Neuronal stem cell (in vitro differentiated cells): Measurements from ENCODE around the gene TLR7.

Source experiments
- DNase-seq: peaks from one replicate; pipeline ENCODE4 v3.0.0-alpha.2; 2013; ENCODE audit warnings: low spot score
- H2AFZ ChIP-seq: one replicate; pipeline ENCODE4 v1.6.1; 2013; ENCODE audit warnings: mild to moderate bottlenecking, low read length, inconsistent platforms
- H2AK5ac ChIP-seq: 2 replicates; pipeline ENCODE4 v1.6.1; 2013; ENCODE audit warnings: low read depth, mild to moderate bottlenecking, inconsistent platforms, low read length, moderate library complexity, mixed read lengths
- H2BK120ac ChIP-seq: 2 replicates; pipeline ENCODE4 v1.6.1; 2013; ENCODE audit warnings: low read depth, mild to moderate bottlenecking, inconsistent platforms, low read length, moderate library complexity, mixed read lengths
- H2BK12ac ChIP-seq: one replicate; pipeline ENCODE4 v1.6.1; 2013; ENCODE audit warnings: low read length, inconsistent platforms
- H2BK15ac ChIP-seq: 2 replicates; pipeline ENCODE4 v1.6.1; 2013; ENCODE audit warnings: mild to moderate bottlenecking, low read length, inconsistent platforms, mixed read lengths
- H2BK5ac ChIP-seq: one replicate; pipeline ENCODE4 v1.6.1; 2013; ENCODE audit warnings: inconsistent platforms, mild to moderate bottlenecking, low read length, moderate library complexity
- H3K14ac ChIP-seq: one replicate; pipeline ENCODE4 v1.6.1; 2013; ENCODE audit warnings: low read length, inconsistent platforms
- H3K18ac ChIP-seq: 2 replicates; pipeline ENCODE4 v1.6.1; 2013; ENCODE audit warnings: low read length, inconsistent platforms
- H3K23ac ChIP-seq: 2 replicates; pipeline ENCODE4 v1.6.1; 2013; ENCODE audit warnings: low read depth, mild to moderate bottlenecking, mixed read lengths, low read length, inconsistent platforms; ENCODE audit not compliant: poor library complexity
- H3K27ac ChIP-seq: replicated peaks from 3 replicates; pipeline ENCODE4 v1.5.1; 2013; ENCODE audit warnings: low read length, inconsistent platforms
- H3K27me3 ChIP-seq, 3 experiments: 2 replicates each; pipeline ENCODE4 v1.6.1; 2013; ENCODE audit warnings: low read length in 3 of 3, mild to moderate bottlenecking in 2 of 3, inconsistent platforms in 1 of 3, low read depth in 1 of 3, mixed read lengths in 1 of 3, moderate library complexity in 1 of 3; ENCODE audit not compliant: control insufficient read depth in 3 of 3, insufficient read depth in 3 of 3
- H3K36me3 ChIP-seq, 2 donors: replicated peaks in 1 of 2; 2 replicates each; pipeline ENCODE4 v1.6.1; 2013; ENCODE audit warnings: low read length in 2 of 2; ENCODE audit not compliant: control insufficient read depth in 2 of 2, insufficient read depth in 2 of 2
- H3K4ac ChIP-seq: 2 replicates; pipeline ENCODE4 v1.6.1; 2013; ENCODE audit warnings: inconsistent platforms, mild to moderate bottlenecking, low read length, moderate library complexity
- H3K4me1 ChIP-seq, 2 donors: 1 replicate in 1 of 2; 2 replicates in 1 of 2; pipeline ENCODE4 v1.6.1; 2013; ENCODE audit warnings: low read length in 2 of 2, low read depth in 1 of 2; ENCODE audit not compliant: control insufficient read depth in 2 of 2, insufficient read depth in 1 of 2
- H3K4me2 ChIP-seq: one replicate; pipeline ENCODE4 v1.6.1; 2013; ENCODE audit warnings: mild to moderate bottlenecking, low read length, inconsistent platforms; ENCODE audit not compliant: insufficient read depth, poor library complexity, severe bottlenecking
- H3K4me3 ChIP-seq, 2 donors: 2 replicates each; pipeline ENCODE4 v1.5.1; 2013; ENCODE audit warnings: low read length in 2 of 2, mild to moderate bottlenecking in 2 of 2, inconsistent platforms in 1 of 2, moderate library complexity in 1 of 2
- H3K79me1 ChIP-seq: one replicate; pipeline ENCODE4 v1.6.1; 2013; ENCODE audit warnings: low read depth, mild to moderate bottlenecking, inconsistent platforms, low read length, moderate library complexity
- H3K9ac ChIP-seq: one replicate; pipeline ENCODE4 v1.6.1; 2013; ENCODE audit warnings: mild to moderate bottlenecking, low read depth, low read length, inconsistent platforms; ENCODE audit not compliant: poor library complexity
- H3K9me3 ChIP-seq, 2 donors: replicated peaks in 1 of 2; 2 replicates each; pipeline versions ENCODE3 to v1.6.1; 2013; ENCODE audit warnings: low read length in 2 of 2, mild to moderate bottlenecking in 2 of 2, inconsistent platforms in 1 of 2, low read depth in 1 of 2, mixed read lengths in 1 of 2, moderate library complexity in 1 of 2; ENCODE audit not compliant: control insufficient read depth in 2 of 2, insufficient read depth in 1 of 2
- H4K8ac ChIP-seq: one replicate; pipeline ENCODE4 v1.6.1; 2013; ENCODE audit warnings: low read depth, mild to moderate bottlenecking, inconsistent platforms, low read length, moderate library complexity
- H4K91ac ChIP-seq: one replicate; pipeline ENCODE4 v1.6.1; 2013; ENCODE audit warnings: low read length, low read depth, mild to moderate bottlenecking, inconsistent platforms; ENCODE audit not compliant: poor library complexity
- WGBS, 2 donors: extraction: QIAGEN DNeasy Blood & Tissue Kit; methylation state at CpG; one replicate each; pipeline ENCODE4 v1.1.7; 2013; ENCODE audit warnings: missing lambda C conversion rate in 2 of 2, mixed read lengths in 1 of 2; ENCODE audit not compliant: insufficient read length in 2 of 2, insufficient replicate concordance in 1 of 2; ENCODE audit errors: extremely low coverage in 2 of 2; 5-methylcytosine and 5-hydroxymethylcytosine counted together

Gene TLR7

DNA sequence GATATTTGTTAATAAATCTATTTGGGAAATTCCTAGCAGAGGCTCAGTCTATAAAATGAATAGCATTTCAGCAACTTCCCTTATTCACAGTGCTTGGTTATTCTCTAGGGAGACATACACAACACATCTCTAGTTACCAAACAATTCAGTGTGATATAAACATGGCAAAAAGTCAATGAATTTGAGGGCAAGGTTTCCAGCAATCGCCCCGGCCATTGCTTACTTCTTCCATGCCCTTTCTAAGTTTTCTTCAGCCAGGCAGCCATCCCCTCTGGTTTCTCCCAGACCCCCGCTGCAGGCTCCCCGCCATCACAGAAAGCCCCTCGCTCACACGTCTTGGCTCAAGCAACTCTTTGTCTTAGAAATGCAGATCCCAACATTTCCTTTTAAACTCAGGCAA lies 4.4 kb downstream of the TLR7 start:
- no peak overlapping the region for H3K4ac ChIP-seq
- H3K9ac ChIP-seq: no peak overlapping the region

DNA sequence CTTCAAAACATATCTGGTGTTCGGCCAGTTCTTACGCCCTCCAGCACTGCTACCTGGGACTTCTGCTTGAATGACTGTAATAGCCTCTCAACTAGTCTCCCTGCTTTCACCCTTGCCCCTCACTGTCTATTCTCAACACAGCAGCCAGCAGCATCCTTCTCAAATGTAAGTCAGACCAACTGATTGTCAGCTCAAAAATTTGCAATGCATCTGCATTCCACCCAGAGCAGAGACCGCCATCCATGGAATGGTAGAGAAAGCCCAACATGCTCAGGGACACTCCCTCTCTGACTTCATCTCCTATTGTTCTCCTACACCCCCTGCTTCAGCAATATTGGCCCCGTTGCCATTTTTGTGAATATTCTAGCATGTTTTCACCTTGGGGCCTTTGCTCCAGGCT lies 5.9 kb downstream of the TLR7 start:
- no peak overlapping the region for H2BK12ac ChIP-seq
- WGBS, 2 donors: no CpG with 5 or more reads among the region's 4 CpGs

More for the DNA sequence above, 4.4 kb downstream of the TLR7 start:
- H2BK15ac ChIP-seq: no peak overlapping the region
- H3K18ac ChIP-seq: no peak overlapping the region
- no peaks in the 10 kb centered on the region for H3K36me3 ChIP-seq
- H3K4me1 ChIP-seq: no peaks in the 10 kb centered on the region
- H3K4me3 ChIP-seq: no peak overlapping the region
- no peak overlapping the region for H3K4me2 ChIP-seq
- DNase-seq: no peak
- H3K27ac ChIP-seq: no peak overlapping the region
- no peak overlapping the region for H2BK12ac ChIP-seq
- H3K27me3 ChIP-seq: no peaks in the 10 kb centered on the region
- no peak overlapping the region for H2BK5ac ChIP-seq
- no peak overlapping the region for H3K23ac ChIP-seq
- H3K9me3 ChIP-seq: no peaks in the 10 kb centered on the region
- no peak overlapping the region for H2BK120ac ChIP-seq
- H2AFZ ChIP-seq: no peak overlapping the region
- no CpG with 5 or more reads among the region's 6 CpGs for WGBS, 2 donors
- no peaks in the 10 kb centered on the region for H3K79me1 ChIP-seq
- no peak overlapping the region for H3K14ac ChIP-seq
- no peak overlapping the region for H2AK5ac ChIP-seq
- no peak overlapping the region for H4K91ac ChIP-seq
- H4K8ac ChIP-seq: no peak overlapping the region

DNA sequence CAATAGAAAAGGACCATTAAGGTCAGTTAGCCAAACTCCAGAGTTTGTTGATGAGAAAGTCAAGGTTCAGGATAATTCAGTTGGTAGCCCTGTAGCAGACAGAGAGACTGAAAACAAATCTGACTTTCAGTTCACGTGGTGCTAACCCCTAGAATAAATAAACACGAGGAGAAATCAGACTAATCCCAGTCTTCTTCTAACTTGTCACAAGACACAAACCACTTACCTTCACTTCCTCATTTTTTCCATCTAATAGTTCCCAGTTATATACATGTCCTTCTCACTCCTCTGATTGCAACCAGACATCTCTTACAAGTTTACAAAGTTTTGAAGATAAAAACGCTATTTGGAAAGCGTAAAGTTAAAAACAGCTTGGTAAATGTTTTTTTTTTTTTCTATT lies 7.7 kb downstream of the TLR7 start:
- no peaks in the 10 kb centered on the region for H3K4me1 ChIP-seq
- no peaks in the 10 kb centered on the region for H3K79me1 ChIP-seq
- H3K27ac ChIP-seq: no peak overlapping the region
- no peaks in the 10 kb centered on the region for H3K36me3 ChIP-seq
- H2BK12ac ChIP-seq: no peak overlapping the region
- H3K4me2 ChIP-seq: no peak overlapping the region
- no peak overlapping the region for H2BK15ac ChIP-seq
- H4K8ac ChIP-seq: no peak overlapping the region
- no peak overlapping the region for H3K23ac ChIP-seq
- no peak overlapping the region for H2BK5ac ChIP-seq
- H3K14ac ChIP-seq: no peak overlapping the region
- no peak for DNase-seq
- no peak overlapping the region for H4K91ac ChIP-seq
- no peak overlapping the region for H2AK5ac ChIP-seq
- no peak overlapping the region for H2BK120ac ChIP-seq
- no peak overlapping the region for H3K9ac ChIP-seq
- no peak overlapping the region for H3K18ac ChIP-seq
- WGBS, 2 donors: no CpG with 5 or more reads among the region's 4 CpGs
- no peak overlapping the region for H3K4me3 ChIP-seq
- no peak overlapping the region for H3K4ac ChIP-seq
- no peaks in the 10 kb centered on the region for H3K27me3 ChIP-seq
- H2AFZ ChIP-seq: no peak overlapping the region
- H3K9me3 ChIP-seq: no peaks in the 10 kb centered on the region

More for the DNA sequence above, 5.9 kb downstream of the TLR7 start:
- H3K9me3 ChIP-seq: no peaks in the 10 kb centered on the region
- H3K14ac ChIP-seq: no peak overlapping the region
- H3K4ac ChIP-seq: no peak overlapping the region
- no peak overlapping the region for H3K4me3 ChIP-seq
- DNase-seq: no peak
- no peaks in the 10 kb centered on the region for H3K36me3 ChIP-seq
- H3K4me2 ChIP-seq: no peak overlapping the region
- H3K27ac ChIP-seq: no peak overlapping the region
- no peak overlapping the region for H2AK5ac ChIP-seq
- H3K18ac ChIP-seq: no peak overlapping the region
- H3K23ac ChIP-seq: no peak overlapping the region
- no peaks in the 10 kb centered on the region for H3K79me1 ChIP-seq
- H3K9ac ChIP-seq: no peak overlapping the region
- H4K91ac ChIP-seq: no peak overlapping the region
- no peak overlapping the region for H4K8ac ChIP-seq
- no peak overlapping the region for H2BK5ac ChIP-seq
- no peaks in the 10 kb centered on the region for H3K27me3 ChIP-seq
- no peak overlapping the region for H2BK15ac ChIP-seq
- no peak overlapping the region for H2AFZ ChIP-seq
- H2BK120ac ChIP-seq: no peak overlapping the region
- no peaks in the 10 kb centered on the region for H3K4me1 ChIP-seq

DNA sequence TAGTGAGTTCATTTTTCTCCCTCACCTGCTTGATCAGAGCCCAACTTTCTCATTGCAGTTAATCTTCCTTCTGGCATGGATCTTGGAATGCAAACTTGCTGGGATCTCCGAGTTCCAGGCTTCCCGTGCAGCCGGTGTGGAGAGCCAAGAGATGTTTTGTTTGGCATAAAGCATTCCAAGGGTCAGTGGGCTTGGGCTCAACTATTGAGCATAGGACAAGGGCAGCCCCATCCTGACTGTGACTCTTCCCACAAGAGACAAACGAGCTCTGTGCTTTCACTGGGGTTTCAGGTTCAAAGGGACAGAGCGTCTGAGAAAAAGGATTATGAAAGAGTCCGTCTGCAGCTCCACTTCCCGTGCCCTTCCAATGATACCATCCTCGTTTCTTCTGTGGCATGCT lies 10.5 kb downstream of the TLR7 start:
- Histone ChIP-seq H4K8ac (no peak overlapping the region), H3K27ac (no peak overlapping the region), H3K9ac (no peak overlapping the region), H4K91ac (no peak overlapping the region), H2BK5ac (no peak overlapping the region), H3K18ac (no peak overlapping the region), H3K27me3 (peaks cover 0 to 3% (median 0%) of the 10 kb centered on the region in 3 experiments), H3K4me2 (no peak overlapping the region), H3K14ac (no peak overlapping the region), H3K23ac (no peak overlapping the region), H3K36me3 (no peaks in the 10 kb centered on the region), H3K4ac (no peak overlapping the region), H3K4me3 (no peak overlapping the region), H2BK120ac (no peak overlapping the region), H2BK12ac (no peak overlapping the region), H3K79me1 (no peaks in the 10 kb centered on the region), H2BK15ac (no peak overlapping the region), H2AK5ac (no peak overlapping the region), H2AFZ (no peak overlapping the region), H3K9me3 (no peaks in the 10 kb centered on the region), H3K4me1 (no peaks in the 10 kb centered on the region)
- DNase-seq: no peak
- no CpG with 5 or more reads among the region's 8 CpGs for WGBS, 2 donors
